ENCODE measurements around the gene GALE.
"Not testable (repeated sequence)": the region's sequence is repeated elsewhere in the genome, so short reads cannot be mapped to it uniquely, and the experiment has no call there.

The GALE gene

GRCh38 chr1:23783141-23783540 lies 17.4 kb downstream of the GALE start:
- WGBS, 2 donors (ENCODE audit: extremely low coverage in 2 of 2, insufficient read length in 2 of 2, insufficient replicate concordance in 1 of 2) = no CpG with 5 or more reads among the region's 11 CpGs
- H3K9me3 ChIP-seq (replicated peaks in 1 of 2; ENCODE audit: control insufficient read depth in 2 of 2, insufficient read depth in 1 of 2, low read depth in 1 of 2, low read length in 2 of 2); H3K14ac ChIP-seq (ENCODE audit: low read length); H3K4ac ChIP-seq (ENCODE audit: low read length); H3K18ac ChIP-seq (ENCODE audit: low read length); H4K91ac ChIP-seq (ENCODE audit: low read depth, low read length, poor library complexity); H3K9ac ChIP-seq (ENCODE audit: low read depth, low read length, poor library complexity); H3K4me3 ChIP-seq (ENCODE audit: low read length in 2 of 2); H4K8ac ChIP-seq (ENCODE audit: low read depth, low read length); H2BK5ac ChIP-seq (ENCODE audit: low read length); H2AK5ac ChIP-seq (ENCODE audit: low read depth, low read length); H3K79me1 ChIP-seq (ENCODE audit: low read depth, low read length); H2BK12ac ChIP-seq (ENCODE audit: low read length); DNase-seq (ENCODE audit: low spot score); H3K27ac ChIP-seq (replicated peaks; ENCODE audit: low read length); H2AFZ ChIP-seq (ENCODE audit: low read length); H3K27me3 ChIP-seq (ENCODE audit: control insufficient read depth in 3 of 3, insufficient read depth in 3 of 3, low read depth in 1 of 3, low read length in 3 of 3); H2BK15ac ChIP-seq (ENCODE audit: low read length); H3K4me2 ChIP-seq (ENCODE audit: insufficient read depth, low read length, poor library complexity, severe bottlenecking); H2BK120ac ChIP-seq (ENCODE audit: low read depth, low read length); H3K23ac ChIP-seq (ENCODE audit: low read depth, low read length, poor library complexity): not testable (repeated sequence)
- Histone ChIP-seq H3K4me1 (ENCODE audit: control insufficient read depth in 2 of 2, insufficient read depth in 1 of 2, low read depth in 1 of 2, low read length in 2 of 2) (peaks cover 0 to 12% of the 10 kb centered on the region in 2 donors), H3K36me3 (replicated peaks in 1 of 2; ENCODE audit: control insufficient read depth in 2 of 2, insufficient read depth in 2 of 2, low read length in 2 of 2) (peaks cover 14 to 80% of the 10 kb centered on the region in 2 donors)

GRCh38 chr1:23779826-23780371 lies 20.7 kb downstream of the GALE start:
- no peak overlapping the region for H3K9ac ChIP-seq (ENCODE audit: low read depth, low read length, poor library complexity)
- peak overlapping the region in 1 of 2 donors; percentile 61 for H3K4me3 ChIP-seq (ENCODE audit: low read length in 2 of 2)
- DNase-seq (ENCODE audit: low spot score) = no peak
- no peak overlapping the region for H4K91ac ChIP-seq (ENCODE audit: low read depth, low read length, poor library complexity)
- no peak overlapping the region for H2AK5ac ChIP-seq (ENCODE audit: low read depth, low read length)
- H3K4me2 ChIP-seq (ENCODE audit: insufficient read depth, low read length, poor library complexity, severe bottlenecking) = no peak overlapping the region
- H2BK15ac ChIP-seq (ENCODE audit: low read length) = no peak overlapping the region
- no CpG with 5 or more reads among the region's 3 CpGs for WGBS, 2 donors (ENCODE audit: extremely low coverage in 2 of 2, insufficient read length in 2 of 2, insufficient replicate concordance in 1 of 2)
- H3K23ac ChIP-seq (ENCODE audit: low read depth, low read length, poor library complexity) = no peak overlapping the region
- no peak overlapping the region for H3K18ac ChIP-seq (ENCODE audit: low read length)
- no peaks in the 10 kb centered on the region for H3K9me3 ChIP-seq (replicated peaks in 1 of 2; ENCODE audit: control insufficient read depth in 2 of 2, insufficient read depth in 1 of 2, low read depth in 1 of 2, low read length in 2 of 2)
- peaks cover 2% of the 10 kb centered on the region for H3K79me1 ChIP-seq (ENCODE audit: low read depth, low read length)
- H3K14ac ChIP-seq (ENCODE audit: low read length) = no peak overlapping the region
- no peak overlapping the region for H3K27ac ChIP-seq (replicated peaks; ENCODE audit: low read length)
- H3K4ac ChIP-seq (ENCODE audit: low read length) = no peak overlapping the region
- no peak overlapping the region for H2AFZ ChIP-seq (ENCODE audit: low read length)
- H3K27me3 ChIP-seq (ENCODE audit: control insufficient read depth in 3 of 3, insufficient read depth in 3 of 3, low read depth in 1 of 3, low read length in 3 of 3) = no peaks in the 10 kb centered on the region
- no peak overlapping the region for H2BK120ac ChIP-seq (ENCODE audit: low read depth, low read length)
- H2BK5ac ChIP-seq (ENCODE audit: low read length) = no peak overlapping the region
- no peak overlapping the region for H2BK12ac ChIP-seq (ENCODE audit: low read length)
- peaks cover 3 to 50% of the 10 kb centered on the region in 2 donors for H3K36me3 ChIP-seq (replicated peaks in 1 of 2; ENCODE audit: control insufficient read depth in 2 of 2, insufficient read depth in 2 of 2, low read length in 2 of 2)
- peaks cover 3 to 12% of the 10 kb centered on the region in 2 donors for H3K4me1 ChIP-seq (ENCODE audit: control insufficient read depth in 2 of 2, insufficient read depth in 1 of 2, low read depth in 1 of 2, low read length in 2 of 2)
- no peak overlapping the region for H4K8ac ChIP-seq (ENCODE audit: low read depth, low read length)

GRCh38 chr1:23777979-23778814 lies 22.4 kb downstream of the GALE start, which contains the start of gene PITHD1:
Gene PITHD1 (plus strand): TSS chr1:23778418. CDS start chr1:23778516, 98 bp downstream.
- peaks cover 3 to 36% of the 10 kb centered on the region in 2 donors for H3K36me3 ChIP-seq (replicated peaks in 1 of 2; ENCODE audit: control insufficient read depth in 2 of 2, insufficient read depth in 2 of 2, low read length in 2 of 2)
- no CpG with 5 or more reads among the region's 91 CpGs for WGBS, 2 donors (ENCODE audit: extremely low coverage in 2 of 2, insufficient read length in 2 of 2, insufficient replicate concordance in 1 of 2)
- H3K4me3 ChIP-seq (ENCODE audit: low read length in 2 of 2) = peak within 1 kb of the TSS; percentile 61 to 97
- peak within 1 kb of the TSS; percentile 96 for H3K18ac ChIP-seq (ENCODE audit: low read length)
- H4K8ac ChIP-seq (ENCODE audit: low read depth, low read length) = no peak within 1 kb of the TSS
- H2BK120ac ChIP-seq (ENCODE audit: low read depth, low read length) = no peak within 1 kb of the TSS
- peaks cover 2% of the 10 kb centered on the region for H3K79me1 ChIP-seq (ENCODE audit: low read depth, low read length)
- no peak within 1 kb of the TSS for H2AK5ac ChIP-seq (ENCODE audit: low read depth, low read length)
- peaks cover 3 to 12% of the 10 kb centered on the region in 2 donors for H3K4me1 ChIP-seq (ENCODE audit: control insufficient read depth in 2 of 2, insufficient read depth in 1 of 2, low read depth in 1 of 2, low read length in 2 of 2)
- H3K14ac ChIP-seq (ENCODE audit: low read length) = no peak within 1 kb of the TSS
- H4K91ac ChIP-seq (ENCODE audit: low read depth, low read length, poor library complexity) = peak within 1 kb of the TSS; percentile 12
- peak within 1 kb of the TSS; percentile 93 for H2AFZ ChIP-seq (ENCODE audit: low read length)
- peak within 1 kb of the TSS; percentile 88 for H3K4me2 ChIP-seq (ENCODE audit: insufficient read depth, low read length, poor library complexity, severe bottlenecking)
- no peak within 1 kb of the TSS for H2BK12ac ChIP-seq (ENCODE audit: low read length)
- H3K23ac ChIP-seq (ENCODE audit: low read depth, low read length, poor library complexity) = peak within 1 kb of the TSS; percentile 82
- H3K27ac ChIP-seq (replicated peaks; ENCODE audit: low read length) = peak within 1 kb of the TSS; percentile 50
- H3K9ac ChIP-seq (ENCODE audit: low read depth, low read length, poor library complexity) = peak within 1 kb of the TSS; percentile 100
- no peaks in the 10 kb centered on the region for H3K9me3 ChIP-seq (replicated peaks in 1 of 2; ENCODE audit: control insufficient read depth in 2 of 2, insufficient read depth in 1 of 2, low read depth in 1 of 2, low read length in 2 of 2)
- no peak within 1 kb of the TSS for H2BK5ac ChIP-seq (ENCODE audit: low read length)
- H3K4ac ChIP-seq (ENCODE audit: low read length) = no peak within 1 kb of the TSS
- peak; percentile 85 for DNase-seq (ENCODE audit: low spot score)
- H2BK15ac ChIP-seq (ENCODE audit: low read length) = no peak within 1 kb of the TSS
- no peaks in the 10 kb centered on the region for H3K27me3 ChIP-seq (ENCODE audit: control insufficient read depth in 3 of 3, insufficient read depth in 3 of 3, low read depth in 1 of 3, low read length in 3 of 3)

GRCh38 chr1:23776217-23776616 lies 24.3 kb downstream of the GALE start:
- H4K8ac ChIP-seq (ENCODE audit: low read depth, low read length) = no peak overlapping the region
- peaks cover 3 to 12% of the 10 kb centered on the region in 2 donors for H3K4me1 ChIP-seq (ENCODE audit: control insufficient read depth in 2 of 2, insufficient read depth in 1 of 2, low read depth in 1 of 2, low read length in 2 of 2)
- no peaks in the 10 kb centered on the region for H3K9me3 ChIP-seq (replicated peaks in 1 of 2; ENCODE audit: control insufficient read depth in 2 of 2, insufficient read depth in 1 of 2, low read depth in 1 of 2, low read length in 2 of 2)
- no peak overlapping the region for H2BK5ac ChIP-seq (ENCODE audit: low read length)
- no peak overlapping the region for H2BK120ac ChIP-seq (ENCODE audit: low read depth, low read length)
- no peak for DNase-seq (ENCODE audit: low spot score)
- H3K9ac ChIP-seq (ENCODE audit: low read depth, low read length, poor library complexity) = no peak overlapping the region
- no peak overlapping the region for H3K18ac ChIP-seq (ENCODE audit: low read length)
- no peaks in the 10 kb centered on the region for H3K27me3 ChIP-seq (ENCODE audit: control insufficient read depth in 3 of 3, insufficient read depth in 3 of 3, low read depth in 1 of 3, low read length in 3 of 3)
- no peak overlapping the region for H3K23ac ChIP-seq (ENCODE audit: low read depth, low read length, poor library complexity)
- no peak overlapping the region for H2AFZ ChIP-seq (ENCODE audit: low read length)
- no peak overlapping the region for H3K4me3 ChIP-seq (ENCODE audit: low read length in 2 of 2)
- WGBS, 2 donors (ENCODE audit: extremely low coverage in 2 of 2, insufficient read length in 2 of 2, insufficient replicate concordance in 1 of 2) = no CpG with 5 or more reads among the region's 2 CpGs
- no peak overlapping the region for H2AK5ac ChIP-seq (ENCODE audit: low read depth, low read length)
- H3K14ac ChIP-seq (ENCODE audit: low read length) = no peak overlapping the region
- no peak overlapping the region for H3K27ac ChIP-seq (replicated peaks; ENCODE audit: low read length)
- no peak overlapping the region for H2BK12ac ChIP-seq (ENCODE audit: low read length)
- no peak overlapping the region for H4K91ac ChIP-seq (ENCODE audit: low read depth, low read length, poor library complexity)
- no peak overlapping the region for H2BK15ac ChIP-seq (ENCODE audit: low read length)
- H3K36me3 ChIP-seq (replicated peaks in 1 of 2; ENCODE audit: control insufficient read depth in 2 of 2, insufficient read depth in 2 of 2, low read length in 2 of 2) = peaks cover 0 to 25% of the 10 kb centered on the region in 2 donors
- H3K4me2 ChIP-seq (ENCODE audit: insufficient read depth, low read length, poor library complexity, severe bottlenecking) = no peak overlapping the region
- H3K4ac ChIP-seq (ENCODE audit: low read length) = no peak overlapping the region
- H3K79me1 ChIP-seq (ENCODE audit: low read depth, low read length) = peaks cover 2% of the 10 kb centered on the region

Measured in neuronal stem cell (in vitro differentiated cells).